Transverse colon (tissue), 4 donors: Measurements from ENCODE around the gene ANKFN1. TPM values are rescaled to one million over a fixed set of nuclear protein-coding genes. Genes with fewer than 3 reads are reported as not detected.

ENCODE experiments used
- DNase-seq: peaks from one replicate; pipeline ENCODE4 v3.0.0-alpha.2; 2019
- H3K27ac ChIP-seq, 4 donors: fragments of 200-600 bp; sonication (generic); 2 replicates each; pipeline ENCODE4 v1.5.1; 2016 to 2018; ENCODE audit warnings: inconsistent platforms in 4 of 4
- H3K27me3 ChIP-seq: fragments of 200-600 bp; sonication (generic); 2 replicates; pipeline ENCODE4 v1.5.1; 2017; ENCODE audit warnings: inconsistent platforms
- H3K36me3 ChIP-seq, 4 donors: fragments of 200-600 bp; sonication (generic); 2 replicates each; pipeline ENCODE4 v1.5.1; 2017 to 2019; ENCODE audit warnings: inconsistent platforms in 4 of 4
- H3K4me1 ChIP-seq, 4 donors: fragments of 200-600 bp; sonication (generic); 2 replicates each; pipeline ENCODE4 v1.5.1; 2017 to 2020; ENCODE audit warnings: inconsistent platforms in 4 of 4
- H3K4me3 ChIP-seq, 4 donors: fragments of 200-600 bp; sonication (generic); 1 replicate in 1 of 4; 2 replicates in 3 of 4; pipeline versions ENCODE4 v1.5.1 to v1.6.1; 2017 to 2019; ENCODE audit warnings: inconsistent platforms in 4 of 4
- H3K9me3 ChIP-seq, 2 donors: fragments of 200-600 bp; sonication (generic); 2 replicates each; pipeline ENCODE4 v1.5.1; 2017 to 2019; ENCODE audit warnings: inconsistent platforms in 2 of 2
- CTCF ChIP-seq, 5 experiments: fragments of 200-600 bp in 3 of 5; fragments of 450-650 bp in 2 of 5; sonication (generic) in 3 of 5; IDR thresholded peaks; 1 replicate in 2 of 5; 2 replicates in 3 of 5; pipeline ENCODE4 v1.5.1; 2016 to 2017; ENCODE audit warnings: antibody characterized with exemption in 5 of 5, inconsistent platforms in 3 of 5, mild to moderate bottlenecking in 2 of 5, moderate library complexity in 1 of 5
- EP300 ChIP-seq: sonication (generic); formaldehyde crosslinking; IDR thresholded peaks from one replicate; pipeline ENCODE4 v1.6.1; 2017; ENCODE audit warnings: antibody characterized with exemption, low read depth
- POLR2A ChIP-seq: fragments of 450-650 bp; IDR thresholded peaks from one replicate; pipeline ENCODE4 v1.6.1; 2016; ENCODE audit warnings: antibody characterized with exemption, mild to moderate bottlenecking, moderate library complexity
- POLR2AphosphoS5 ChIP-seq, 3 donors: sonication (generic); formaldehyde crosslinking; IDR thresholded peaks; one replicate each; pipeline ENCODE4 v1.6.1; 2016; ENCODE audit warnings: antibody characterized with exemption in 3 of 3
- WGBS, 2 donors: methylation state at CpG; one replicate each; pipeline ENCODE4 v1.1.5; 2018; ENCODE audit warnings: low coverage in 1 of 2; 5-methylcytosine and 5-hydroxymethylcytosine counted together
- in situ Hi-C, 4 donors: fragments of 200-750 bp; cut with MboI; loops; one replicate each; pipeline versions ENCODE4 v1.15.0 to v1.15.1; 2017; ENCODE audit warnings: low sequenced_read_pairs in 3 of 4, low pct_ligation_motif_present in 1 of 4, low pct_unique_long_range_greater_than_20kb in 1 of 4
- intact Hi-C: fragments of 100-400 bp; cut with DNase I; formaldehyde crosslinking; loops from one replicate; pipeline ENCODE4 v1.15.1; 2023; ENCODE audit warnings: low total_unique reads
- total RNA-seq, 4 donors: library from RNA; depleted of rRNA; stranded (reverse); fragments of >200 nt; gene quantifications; one replicate each; pipeline ENCODE4 v1.1.0, GENCODE V29; 2016

Gene ANKFN1
- total RNA-seq, 4 donors from 2014 or later: 1.2 TPM; not detected in 3

DNA sequence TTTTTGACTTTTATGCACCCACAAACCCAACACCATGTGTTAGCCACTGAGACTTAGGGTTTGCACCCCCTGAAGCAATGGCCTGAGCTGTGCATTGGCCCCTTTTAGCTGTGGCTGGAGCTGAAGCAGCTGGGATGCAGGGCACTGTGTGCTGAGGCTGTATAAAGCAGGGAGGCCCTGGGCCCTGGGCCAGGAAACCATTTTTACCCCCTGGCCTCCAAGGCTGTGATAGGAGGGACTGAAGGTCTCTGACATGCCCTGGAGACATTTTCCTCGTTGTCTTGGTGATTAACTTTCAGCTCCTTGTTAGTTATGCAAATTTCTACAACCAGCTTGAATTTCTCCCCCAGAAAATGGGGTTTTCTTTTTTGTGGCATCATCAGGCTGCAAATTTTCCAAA, 6.7 kb upstream of the ANKFN1 start:
- Histone ChIP-seq H3K4me1 (no peaks in the 10 kb centered on the region), H3K9me3 (no peaks in the 10 kb centered on the region), H3K27me3 (no peaks in the 10 kb centered on the region), H3K27ac (no peak overlapping the region), H3K4me3 (no peak overlapping the region), H3K36me3 (no peaks in the 10 kb centered on the region)
- TF ChIP-seq CTCF (IDR thresholded peaks at IDR 0.05) (no peak), POLR2AphosphoS5 (IDR thresholded peaks at IDR 0.05) (no peak), POLR2A (no peak), EP300 (no peak)
- intact Hi-C loops: no loop called here
- in situ Hi-C loops: no loop called here
- DNase-seq: no peak
- WGBS, 2 donors: 60% methylated on average over 1 of the region's 1 CpG; no CpG with 5 or more reads in 1 of the 2 donors

- Histone ChIP-seq H3K9me3 (no peaks in the 10 kb centered on the region), H3K36me3 (no peaks in the 10 kb centered on the region), H3K4me1 (no peaks in the 10 kb centered on the region), H3K4me3 (no peak overlapping the region), H3K27ac (no peak overlapping the region), H3K27me3 (no peaks in the 10 kb centered on the region)
- no peak for DNase-seq
- intact Hi-C loops (no loop called here), in situ Hi-C loops (no loop called here)
- 50 to 59% methylated on average over 1 to 2 of the region's 2 CpGs for WGBS, 2 donors
- no peak for TF ChIP-seq CTCF (IDR thresholded peaks at IDR 0.05)
- no peak for TF ChIP-seq EP300
- no peak for TF ChIP-seq POLR2A
- TF ChIP-seq POLR2AphosphoS5 (IDR thresholded peaks at IDR 0.05): no peak
Observed at GRCh38 chr17:56148333-56148732, 4.9 kb upstream of the ANKFN1 start.

DNA sequence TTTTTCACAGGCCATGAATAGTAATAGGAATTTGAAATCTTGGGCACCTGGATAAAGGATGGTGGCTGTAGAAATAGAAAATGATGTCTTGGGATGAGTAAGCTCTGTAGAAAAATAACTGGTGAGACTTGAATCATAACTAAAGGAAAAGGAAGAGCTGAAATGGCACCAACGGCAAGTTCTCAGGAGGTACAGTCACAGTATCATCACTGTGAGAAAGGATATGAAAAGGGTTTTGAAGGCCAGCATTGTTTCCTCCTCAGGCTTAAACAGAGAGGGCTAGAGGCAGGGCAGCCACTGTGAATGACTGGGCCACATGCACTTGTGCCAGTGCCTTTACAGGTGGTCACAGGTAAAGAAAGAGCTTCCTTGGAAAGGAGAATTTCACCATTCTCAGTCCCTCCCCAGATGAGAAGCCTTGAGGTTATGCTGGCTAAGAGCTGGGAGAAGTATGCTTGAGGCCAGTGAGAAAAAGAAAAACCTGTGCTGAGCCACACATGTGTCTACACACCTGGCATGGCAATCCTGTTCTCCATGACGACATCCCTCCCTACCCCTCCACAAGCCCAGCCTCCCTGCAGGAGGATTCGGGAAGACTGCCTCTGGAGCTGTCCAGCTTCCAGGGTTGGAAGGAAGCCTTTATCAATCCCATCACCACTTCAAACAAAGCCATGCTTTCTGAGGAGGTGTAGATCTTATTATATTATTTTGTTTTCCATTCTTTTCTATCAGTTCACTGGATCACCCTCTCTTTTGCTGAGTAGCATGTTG, 3.8 kb upstream of the ANKFN1 start:
- no peak overlapping the region for H3K4me3 ChIP-seq
- intact Hi-C loops (no loop called here), in situ Hi-C loops (no loop called here)
- no peaks in the 10 kb centered on the region for H3K9me3 ChIP-seq
- H3K36me3 ChIP-seq: no peaks in the 10 kb centered on the region
- no peaks in the 10 kb centered on the region for H3K27me3 ChIP-seq
- no peak for DNase-seq
- no peak overlapping the region for H3K27ac ChIP-seq
- WGBS, 2 donors: 73 to 83% methylated on average over 1 to 3 of the region's 3 CpGs
- TF ChIP-seq EP300 (no peak), POLR2A (no peak), POLR2AphosphoS5 (IDR thresholded peaks at IDR 0.05) (no peak), CTCF (IDR thresholded peaks at IDR 0.05) (no peak)
- H3K4me1 ChIP-seq: no peaks in the 10 kb centered on the region

DNA sequence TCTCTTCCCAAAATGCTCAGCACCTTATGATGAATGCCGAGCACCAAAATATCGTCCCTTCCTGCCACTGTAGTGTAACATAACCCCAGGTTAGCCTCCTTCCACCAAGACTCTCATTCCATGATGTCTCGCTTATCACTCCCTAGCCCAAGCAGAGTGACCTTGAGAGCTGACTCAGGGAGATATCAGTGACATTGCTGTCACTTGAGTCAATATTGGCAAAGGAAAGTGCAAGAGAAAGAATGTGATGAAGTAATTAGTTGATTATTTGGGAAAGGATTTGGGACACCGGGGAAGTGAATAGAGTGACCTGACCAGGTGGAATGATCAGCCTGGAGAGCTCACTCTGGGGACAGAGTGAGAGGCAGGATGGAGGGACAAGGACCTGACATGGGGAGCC, 2.6 kb upstream of the ANKFN1 start:
- 85 to 93% methylated on average over 4 of the region's 4 CpGs for WGBS, 2 donors
- in situ Hi-C loops: no loop called here
- TF ChIP-seq POLR2AphosphoS5 (IDR thresholded peaks at IDR 0.05) (no peak), POLR2A (no peak), EP300 (no peak), CTCF (IDR thresholded peaks at IDR 0.05) (no peak)
- no peak for DNase-seq
- no peaks in the 10 kb centered on the region for H3K36me3 ChIP-seq
- no peak overlapping the region for H3K4me3 ChIP-seq
- no peaks in the 10 kb centered on the region for H3K27me3 ChIP-seq
- H3K4me1 ChIP-seq: no peaks in the 10 kb centered on the region
- intact Hi-C loops: no loop called here
- H3K9me3 ChIP-seq: no peaks in the 10 kb centered on the region
- no peak overlapping the region for H3K27ac ChIP-seq
